Testis (tissue), 2 donors: Measurements from ENCODE around the gene RSBN1L.
A peak's percentile ranks its signal among the peaks of the same experiment; 100 is the strongest.

Experiments used
- POLR2A ChIP-seq: fragments of 450-650 bp; IDR thresholded peaks from one replicate; pipeline ENCODE4 v1.6.1; 2017; ENCODE audit warnings: antibody characterized with exemption, mild to moderate bottlenecking, moderate library complexity
- TF ChIP-seq, protein P1 (sequence below), 3 experiments: fragments of 450-650 bp in 2 of 3; fragments of 200-600 bp in 1 of 3; sonication (generic) in 1 of 3; IDR thresholded peaks; one replicate each; pipeline ENCODE4 v1.5.1; 2016 to 2019; ENCODE audit warnings: antibody characterized with exemption in 3 of 3, mild to moderate bottlenecking in 2 of 3, moderate library complexity in 1 of 3

DNA sequence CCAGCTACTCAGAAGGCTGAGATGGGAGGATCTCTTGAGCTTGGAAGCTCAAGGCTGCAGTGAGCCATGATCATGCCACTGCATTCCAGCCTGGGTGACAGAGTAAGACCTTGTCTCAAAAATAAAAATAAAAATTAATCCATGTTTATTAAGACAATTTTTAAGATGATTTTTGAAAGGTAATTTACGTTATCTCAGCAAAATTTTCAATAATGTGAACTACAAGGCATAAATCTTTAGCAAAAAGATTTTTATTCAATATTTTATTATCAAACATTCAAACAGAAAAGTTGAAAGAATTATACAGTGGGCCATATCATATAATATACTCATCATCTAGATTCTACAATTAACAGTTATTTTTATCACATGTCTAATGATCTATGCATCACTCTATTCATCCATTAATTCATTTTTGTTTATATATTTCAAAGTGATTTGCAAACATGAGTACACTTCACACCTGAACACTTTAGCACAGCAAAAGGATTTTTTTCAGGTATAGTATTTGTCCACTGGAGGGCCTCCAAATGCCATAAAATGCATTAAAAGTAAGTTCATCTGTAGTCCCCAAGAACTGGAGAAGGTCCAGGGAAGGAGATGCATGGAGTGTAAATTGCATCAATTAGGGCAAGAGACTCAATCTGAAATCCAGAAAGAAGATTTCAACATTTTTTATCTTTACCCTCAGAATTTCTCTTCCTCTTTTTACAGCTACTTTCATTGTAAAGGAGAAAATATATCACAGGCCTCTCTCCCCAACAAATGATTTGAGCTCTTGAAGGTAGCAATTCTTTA lies 38.6 kb upstream of the RSBN1L start:
- TF ChIP-seq, protein P1, sequence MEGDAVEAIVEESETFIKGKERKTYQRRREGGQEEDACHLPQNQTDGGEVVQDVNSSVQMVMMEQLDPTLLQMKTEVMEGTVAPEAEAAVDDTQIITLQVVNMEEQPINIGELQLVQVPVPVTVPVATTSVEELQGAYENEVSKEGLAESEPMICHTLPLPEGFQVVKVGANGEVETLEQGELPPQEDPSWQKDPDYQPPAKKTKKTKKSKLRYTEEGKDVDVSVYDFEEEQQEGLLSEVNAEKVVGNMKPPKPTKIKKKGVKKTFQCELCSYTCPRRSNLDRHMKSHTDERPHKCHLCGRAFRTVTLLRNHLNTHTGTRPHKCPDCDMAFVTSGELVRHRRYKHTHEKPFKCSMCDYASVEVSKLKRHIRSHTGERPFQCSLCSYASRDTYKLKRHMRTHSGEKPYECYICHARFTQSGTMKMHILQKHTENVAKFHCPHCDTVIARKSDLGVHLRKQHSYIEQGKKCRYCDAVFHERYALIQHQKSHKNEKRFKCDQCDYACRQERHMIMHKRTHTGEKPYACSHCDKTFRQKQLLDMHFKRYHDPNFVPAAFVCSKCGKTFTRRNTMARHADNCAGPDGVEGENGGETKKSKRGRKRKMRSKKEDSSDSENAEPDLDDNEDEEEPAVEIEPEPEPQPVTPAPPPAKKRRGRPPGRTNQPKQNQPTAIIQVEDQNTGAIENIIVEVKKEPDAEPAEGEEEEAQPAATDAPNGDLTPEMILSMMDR (IDR thresholded peaks at IDR 0.05): peak; percentile 23 to 47 (median 41)
- no peak for TF ChIP-seq POLR2A
